Chondrocyte (in vitro differentiated cells): ENCODE results near the gene KRT4. TPM values are rescaled to one million over a fixed set of nuclear protein-coding genes. Genes with fewer than 3 reads are reported as not detected.

Experiments
- DNase-seq: peaks from one replicate; pipeline ENCODE4 v3.0.0; 2021; ENCODE audit warnings: mixed read lengths, low spot score
- H3K27ac Mint-ChIP-seq: one replicate; pipeline ENCODE4 v1.8.0; 2021; ENCODE audit warnings: mild to moderate bottlenecking, moderate library complexity, mixed read lengths; ENCODE audit not compliant: unreplicated experiment
- H3K27me3 Mint-ChIP-seq: 2 replicates; pipeline ENCODE4 v1.8.0; 2021; ENCODE audit warnings: low read depth, mixed read lengths
- H3K36me3 Mint-ChIP-seq: 2 replicates; pipeline ENCODE4 v1.8.0; 2021; ENCODE audit warnings: low read depth, mixed read lengths
- H3K4me1 Mint-ChIP-seq: 2 replicates; pipeline ENCODE4 v1.8.0; 2021; ENCODE audit warnings: low read depth, mild to moderate bottlenecking, mixed read lengths
- H3K4me3 Mint-ChIP-seq: one replicate; pipeline ENCODE4 v1.8.0; 2021; ENCODE audit warnings: mild to moderate bottlenecking, moderate library complexity, mixed read lengths; ENCODE audit not compliant: unreplicated experiment
- H3K9me3 Mint-ChIP-seq: 2 replicates; pipeline ENCODE4 v1.8.0; 2021; ENCODE audit warnings: low read depth, mixed read lengths
- total RNA-seq: library from RNA; stranded (reverse); gene quantifications from 3 replicates; pipeline ENCODE4 v1.2.1, GENCODE V29; 2021
- TF ChIP-seq, protein P1 (sequence below): fragments of 200-600 bp; sonication (generic); IDR thresholded peaks from 2 replicates; pipeline ENCODE4 v1.5.0; 2021; ENCODE audit warnings: antibody characterized with exemption, mild to moderate bottlenecking, moderate library complexity

KRT4 gene
- total RNA-seq, 1 donor from 2014 or later: 0.90 TPM

DNA sequence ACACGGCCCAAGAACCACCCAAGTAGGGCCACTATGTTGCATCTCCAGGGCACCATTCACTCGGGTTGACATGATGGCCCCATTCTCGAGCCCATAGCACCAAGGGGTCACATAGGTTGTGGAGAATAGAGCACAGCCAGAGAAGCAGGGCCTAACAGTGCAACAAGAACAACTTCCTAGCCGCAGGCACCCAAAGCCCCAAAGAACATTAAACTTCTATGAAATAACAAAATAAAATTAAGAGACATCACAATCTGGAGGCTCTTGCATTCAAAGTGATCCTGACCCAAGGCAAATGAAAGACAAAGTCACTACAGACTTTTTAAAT lies 1.9 kb downstream of the KRT4 start:
- no peak for DNase-seq
- no peaks in the 10 kb centered on the region for H3K36me3 Mint-ChIP-seq
- no peaks in the 10 kb centered on the region for H3K9me3 Mint-ChIP-seq
- H3K27ac Mint-ChIP-seq: no peak overlapping the region
- H3K4me3 Mint-ChIP-seq: no peak overlapping the region
- H3K27me3 Mint-ChIP-seq: peaks cover 36% of the 10 kb centered on the region
- H3K4me1 Mint-ChIP-seq: peaks cover 12% of the 10 kb centered on the region
- TF ChIP-seq, protein P1, sequence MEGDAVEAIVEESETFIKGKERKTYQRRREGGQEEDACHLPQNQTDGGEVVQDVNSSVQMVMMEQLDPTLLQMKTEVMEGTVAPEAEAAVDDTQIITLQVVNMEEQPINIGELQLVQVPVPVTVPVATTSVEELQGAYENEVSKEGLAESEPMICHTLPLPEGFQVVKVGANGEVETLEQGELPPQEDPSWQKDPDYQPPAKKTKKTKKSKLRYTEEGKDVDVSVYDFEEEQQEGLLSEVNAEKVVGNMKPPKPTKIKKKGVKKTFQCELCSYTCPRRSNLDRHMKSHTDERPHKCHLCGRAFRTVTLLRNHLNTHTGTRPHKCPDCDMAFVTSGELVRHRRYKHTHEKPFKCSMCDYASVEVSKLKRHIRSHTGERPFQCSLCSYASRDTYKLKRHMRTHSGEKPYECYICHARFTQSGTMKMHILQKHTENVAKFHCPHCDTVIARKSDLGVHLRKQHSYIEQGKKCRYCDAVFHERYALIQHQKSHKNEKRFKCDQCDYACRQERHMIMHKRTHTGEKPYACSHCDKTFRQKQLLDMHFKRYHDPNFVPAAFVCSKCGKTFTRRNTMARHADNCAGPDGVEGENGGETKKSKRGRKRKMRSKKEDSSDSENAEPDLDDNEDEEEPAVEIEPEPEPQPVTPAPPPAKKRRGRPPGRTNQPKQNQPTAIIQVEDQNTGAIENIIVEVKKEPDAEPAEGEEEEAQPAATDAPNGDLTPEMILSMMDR: no peak

DNA sequence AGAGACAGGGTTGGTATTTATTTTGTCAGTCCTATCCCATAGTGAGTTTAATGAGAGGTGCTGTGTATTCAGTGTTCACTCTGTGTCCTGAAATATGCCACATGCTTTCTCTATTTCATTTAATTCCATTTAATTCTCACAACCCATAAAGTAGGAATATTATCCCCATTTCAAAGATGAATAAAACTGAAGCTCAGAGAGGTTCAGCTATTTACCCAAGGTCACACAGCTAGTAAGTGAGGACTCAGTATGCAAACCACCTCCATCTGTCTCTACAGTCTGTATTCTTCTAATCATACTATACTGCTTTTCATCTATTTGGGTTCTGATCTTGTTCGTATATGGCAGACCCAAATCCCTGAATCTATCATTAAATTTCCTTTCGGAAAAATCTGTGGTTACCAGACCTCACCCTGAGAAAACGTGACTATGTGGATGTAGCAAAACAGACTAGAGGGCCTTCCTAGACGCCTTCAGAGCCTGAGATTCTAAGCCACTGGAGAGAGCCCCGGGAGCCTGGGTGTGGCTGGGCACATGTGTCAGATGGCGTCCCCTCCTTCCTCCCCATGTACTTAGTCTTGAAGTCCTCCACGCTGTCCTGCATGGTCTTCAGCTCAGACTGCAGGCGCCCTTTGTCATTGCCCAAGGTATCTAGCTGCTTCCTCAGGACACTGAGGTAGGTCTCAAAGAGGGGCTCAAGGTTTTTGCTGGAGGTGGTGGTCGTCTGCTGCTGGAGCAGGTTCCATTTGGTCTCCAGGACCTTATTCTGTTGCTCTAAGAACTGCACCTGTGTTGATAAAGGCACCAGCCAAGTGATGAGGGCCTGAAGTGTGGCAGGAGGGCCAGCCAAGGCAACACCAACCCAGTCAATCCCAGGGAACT lies 2.5 kb downstream of the KRT4 start:
- no peak overlapping the region for H3K4me3 Mint-ChIP-seq
- TF ChIP-seq, protein P1: no peak
- no peak overlapping the region for H3K27ac Mint-ChIP-seq
- H3K36me3 Mint-ChIP-seq: no peaks in the 10 kb centered on the region
- DNase-seq: no peak
- H3K9me3 Mint-ChIP-seq: no peaks in the 10 kb centered on the region
- peaks cover 12% of the 10 kb centered on the region for H3K4me1 Mint-ChIP-seq
- H3K27me3 Mint-ChIP-seq: peaks cover 42% of the 10 kb centered on the region

DNA sequence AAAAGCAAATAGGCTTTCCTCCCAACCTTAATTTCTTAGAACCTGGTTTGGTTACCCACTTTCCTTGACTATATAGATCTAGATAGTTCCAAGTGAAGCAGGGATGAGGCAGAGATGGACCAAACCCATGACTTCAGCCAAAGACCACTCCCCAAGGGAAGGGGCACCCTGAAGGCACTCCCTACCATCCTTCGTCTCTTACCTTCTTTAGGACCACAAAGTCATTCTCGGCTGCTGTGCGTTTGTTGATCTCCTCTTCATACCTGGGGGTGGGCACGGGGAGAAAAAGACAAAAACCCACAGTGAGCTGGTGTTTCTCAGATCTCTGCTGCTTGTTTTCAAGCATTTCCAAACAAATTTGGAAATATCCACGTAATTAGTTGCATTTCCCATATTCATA lies 3.4 kb downstream of the KRT4 start:
- H3K27me3 Mint-ChIP-seq: peaks cover 46% of the 10 kb centered on the region

DNA sequence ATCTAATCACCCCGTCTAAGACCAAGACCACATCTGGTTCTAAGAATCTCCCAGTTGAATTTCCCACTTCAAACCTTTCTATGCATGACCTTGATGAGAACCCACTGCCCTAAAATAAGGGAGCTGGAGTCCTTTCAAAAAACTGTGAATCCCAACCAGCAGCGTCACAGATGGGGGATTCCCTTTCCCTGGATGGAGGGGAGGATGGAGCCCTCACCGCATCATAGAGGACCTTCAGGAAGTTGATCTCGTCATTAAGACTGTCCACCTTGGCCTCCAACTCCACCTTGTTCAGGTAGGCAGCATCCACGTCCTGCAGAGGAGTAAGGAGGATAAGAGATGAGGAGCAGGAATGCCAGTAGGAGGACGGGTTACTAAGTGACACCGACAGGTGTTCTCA lies 4.8 kb downstream of the KRT4 start:
- no peak for DNase-seq
- no peaks in the 10 kb centered on the region for H3K36me3 Mint-ChIP-seq
- no peak overlapping the region for H3K27ac Mint-ChIP-seq
- H3K4me1 Mint-ChIP-seq: peaks cover 2% of the 10 kb centered on the region
- H3K27me3 Mint-ChIP-seq: peaks cover 49% of the 10 kb centered on the region
- TF ChIP-seq, protein P1: no peak
- no peak overlapping the region for H3K4me3 Mint-ChIP-seq
- no peaks in the 10 kb centered on the region for H3K9me3 Mint-ChIP-seq

More for the DNA sequence above, 3.4 kb downstream of the KRT4 start:
- TF ChIP-seq, protein P1: no peak
- Mint-ChIP-seq H3K9me3 (no peaks in the 10 kb centered on the region), H3K4me1 (peaks cover 10% of the 10 kb centered on the region), H3K36me3 (no peaks in the 10 kb centered on the region), H3K4me3 (no peak overlapping the region), H3K27ac (no peak overlapping the region)
- DNase-seq: no peak

DNA sequence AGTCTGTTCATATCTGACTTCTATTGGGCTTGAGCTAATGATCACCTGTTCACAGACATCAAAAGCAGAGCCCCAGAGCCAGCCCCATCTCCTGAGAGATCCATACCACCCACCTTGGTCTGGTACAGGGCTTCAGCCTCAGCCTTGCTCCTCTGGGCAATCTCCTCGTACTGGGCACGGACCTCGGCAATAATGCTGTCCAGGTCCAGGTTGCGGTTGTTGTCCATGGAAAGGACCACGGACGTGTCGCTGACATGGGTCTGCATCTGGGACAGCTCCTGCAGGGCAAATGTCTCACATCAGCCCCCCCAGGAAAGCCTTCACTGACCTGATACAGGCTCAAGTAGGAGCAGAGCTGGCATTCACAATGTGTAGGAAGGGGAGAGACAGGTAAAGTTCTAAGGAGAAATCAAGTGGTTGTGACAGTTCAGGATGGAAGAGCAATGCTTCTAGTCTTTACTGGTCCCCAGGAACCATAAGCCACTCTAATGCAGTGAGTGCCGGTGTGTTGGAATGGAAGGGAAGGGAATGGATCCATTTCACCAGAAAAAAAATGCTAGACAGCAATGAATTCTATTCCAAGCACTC lies 5.2 kb downstream of the KRT4 start:
- Mint-ChIP-seq H3K27me3 (peaks cover 49% of the 10 kb centered on the region), H3K36me3 (no peaks in the 10 kb centered on the region)

More for the DNA sequence above, 5.2 kb downstream of the KRT4 start:
- DNase-seq: no peak
- Mint-ChIP-seq H3K4me1 (no peaks in the 10 kb centered on the region), H3K9me3 (no peaks in the 10 kb centered on the region), H3K27ac (no peak overlapping the region), H3K4me3 (no peak overlapping the region)
- TF ChIP-seq, protein P1: no peak
